Kidney (tissue), 14 donors: ENCODE measurements around the gene ANKRD11. TPM values are rescaled to one million over a fixed set of nuclear protein-coding genes. Genes with fewer than 3 reads are reported as not detected.
"Not testable (repeated sequence)": the region's sequence is repeated elsewhere in the genome, so short reads cannot be mapped to it uniquely, and the experiment has no call there.

Experiments
- DNase-seq, 5 donors: peaks; one replicate each; pipeline ENCODE4 v3.0.0-alpha.2; 2013 to 2020
- FAIRE-seq: peaks from 2 replicates; lab custom pipeline; 2012; peaks lifted over from hg19 to GRCh38; lab: Jason Lieb, UNC
- H3K27ac ChIP-seq, 2 donors: one replicate each; pipeline ENCODE4 v1.7.0; 2013; ENCODE audit warnings: low read depth in 2 of 2, low read length in 2 of 2, inconsistent platforms in 1 of 2
- H3K27me3 ChIP-seq: one replicate; pipeline ENCODE4 v1.7.1; 2013; ENCODE audit warnings: low read length, inconsistent platforms; ENCODE audit not compliant: control insufficient read depth, insufficient read depth
- H3K36me3 ChIP-seq, 3 donors: one replicate each; pipeline versions ENCODE4 v1.7.0 to v1.7.1; 2013; ENCODE audit warnings: low read length in 3 of 3, control low read depth in 1 of 3, inconsistent platforms in 1 of 3; ENCODE audit not compliant: insufficient read depth in 3 of 3, control insufficient read depth in 2 of 3
- H3K4me1 ChIP-seq, 3 donors: one replicate each; pipeline versions ENCODE4 v1.7.0 to v1.7.1; 2013; ENCODE audit warnings: low read length in 3 of 3, inconsistent platforms in 1 of 3, low read depth in 1 of 3; ENCODE audit not compliant: control insufficient read depth in 2 of 3, insufficient read depth in 2 of 3
- H3K4me3 ChIP-seq, 3 donors: one replicate each; pipeline versions ENCODE4 v1.7.0 to v1.8.1; 2013; ENCODE audit warnings: low read length in 3 of 3, control low read depth in 1 of 3, inconsistent platforms in 1 of 3
- H3K9ac ChIP-seq, 3 donors: one replicate each; pipeline versions ENCODE4 v1.7.0 to v1.7.1; 2013; ENCODE audit warnings: low read length in 3 of 3, control low read depth in 1 of 3, inconsistent platforms in 1 of 3
- H3K9me3 ChIP-seq, 3 donors: one replicate each; pipeline versions ENCODE4 v1.7.0 to v1.7.1; 2013; ENCODE audit warnings: low read length in 3 of 3, control low read depth in 1 of 3, inconsistent platforms in 1 of 3; ENCODE audit not compliant: control insufficient read depth in 2 of 3, insufficient read depth in 1 of 3
- CTCF ChIP-seq: IDR thresholded peaks from 3 replicates; pipeline ENCODE4 v1.5.1; 2012; ENCODE audit warnings: mild to moderate bottlenecking, moderate library complexity, borderline replicate concordance; ENCODE audit not compliant: insufficient read depth; ENCODE audit errors: extremely low read depth
- intact Hi-C: fragments of 100-400 bp; cut with DNase I; formaldehyde crosslinking; loops from one replicate; pipeline ENCODE4 v1.11.1; 2022
- polyA plus RNA-seq: library from polyadenylated mRNA; stranded (reverse); fragments of 350-450 nt; fragmentation: Illumina TruSeq; extraction: RNeasy Lipid Tissue Mini Kit (QIAGEN cat#74804); gene quantifications from one replicate; pipeline ENCODE4 v1.2.3, GENCODE V29; 2014; ENCODE audit warnings: low read depth, low replicate concordance; ENCODE audit not compliant: insufficient read depth
- total RNA-seq: library from RNA; stranded (reverse); fragmentation: NEBNext Ultra II Directional; extraction: Animal tissue kit (Norgen Biotek cat#: 25700); gene quantifications from one replicate; pipeline ENCODE4 v1.2.1, GENCODE V29; 2021
- donor health status: control.
- donor health status: control.
- donor health status: control.
- donor health status: control.
- donor health status: control.
- donor health status: DM: yes; HTN: yes; CAD: no.
- donor health status: Normal renal cell carcinoma (clear cell type).

Gene ANKRD11
- total and polyA plus RNA-seq, 2 donors from 2014 or later = 36.2 to 154 TPM

GRCh38 chr16:89461890-89462289 is 28.5 kb downstream of the ANKRD11 start:
- FAIRE-seq, H3K9me3 ChIP-seq, H3K9ac ChIP-seq, H3K4me3 ChIP-seq, H3K4me1 ChIP-seq, DNase-seq, H3K27ac ChIP-seq, H3K36me3 ChIP-seq, H3K27me3 ChIP-seq, intact Hi-C loops: not testable (repeated sequence)

- intact Hi-C loops = no loop called here
- no peak overlapping the region for H3K9ac ChIP-seq
- H3K4me3 ChIP-seq = no peak overlapping the region
- H3K4me1 ChIP-seq = peaks cover 0 to 2% (median 0%) of the 10 kb centered on the region in 3 donors
- FAIRE-seq (no peak), DNase-seq (no peak)
- no peak for TF ChIP-seq CTCF
- H3K27ac ChIP-seq = no peak overlapping the region
- H3K27me3 ChIP-seq = no peaks in the 10 kb centered on the region
- no peaks in the 10 kb centered on the region for H3K36me3 ChIP-seq
- H3K9me3 ChIP-seq = no peaks in the 10 kb centered on the region
These were observed 29.8 kb downstream of the ANKRD11 start for GRCh38 chr16:89460556-89460955.

GRCh38 chr16:89458967-89459366 is 31.4 kb downstream of the ANKRD11 start:
- Histone ChIP-seq H3K4me3 (no peak overlapping the region), H3K9me3 (no peaks in the 10 kb centered on the region), H3K27me3 (no peaks in the 10 kb centered on the region), H3K4me1 (peaks cover 0 to 4% (median 0%) of the 10 kb centered on the region in 3 donors), H3K27ac (no peak overlapping the region), H3K36me3 (no peaks in the 10 kb centered on the region), H3K9ac (no peak overlapping the region)
- intact Hi-C loops = no loop called here
- FAIRE-seq (no peak), DNase-seq (no peak)
- TF ChIP-seq CTCF = no peak

- no peak overlapping the region for H3K4me3 ChIP-seq
- no peak for TF ChIP-seq CTCF
- DNase-seq (no peak), FAIRE-seq (no peak)
- no peaks in the 10 kb centered on the region for H3K9me3 ChIP-seq
- intact Hi-C loops = no loop called here
- no peaks in the 10 kb centered on the region for H3K27me3 ChIP-seq
- H3K36me3 ChIP-seq = no peaks in the 10 kb centered on the region
- H3K27ac ChIP-seq = no peak overlapping the region
- no peak overlapping the region for H3K9ac ChIP-seq
- peaks cover 0 to 7% (median 0%) of the 10 kb centered on the region in 3 donors for H3K4me1 ChIP-seq
These were observed 31.8 kb downstream of the ANKRD11 start for GRCh38 chr16:89458551-89458950.
